Brain microvascular endothelial cell (primary cell): ENCODE data around the gene CAPS2.
"Not testable (repeated sequence)": the region's sequence is repeated elsewhere in the genome, so short reads cannot be mapped to it uniquely, and the experiment has no call there.

Source experiments
- DNase-seq: peaks from one replicate; pipeline ENCODE4 v3.0.0-alpha.2; 2020
- H3K27ac ChIP-seq: fragments of 250-450 bp; sonication (Bioruptor Pico); 2 replicates; pipeline ENCODE4 v1.5.1; 2020; ENCODE audit warnings: mild to moderate bottlenecking, moderate library complexity
- H3K27me3 ChIP-seq: fragments of 250-450 bp; sonication (Bioruptor Pico); replicated peaks from 2 replicates; pipeline ENCODE4 v1.5.1; 2020; ENCODE audit warnings: mild to moderate bottlenecking
- H3K36me3 ChIP-seq: fragments of 250-450 bp; sonication (Bioruptor Pico); replicated peaks from 2 replicates; pipeline ENCODE4 v1.5.1; 2020; ENCODE audit warnings: mild to moderate bottlenecking
- H3K4me3 ChIP-seq: 2 replicates; pipeline ENCODE4 v1.5.1; 2011; ENCODE audit warnings: low read depth, mild to moderate bottlenecking, control low read depth, low read length, moderate library complexity
- CTCF ChIP-seq: IDR thresholded peaks from 2 replicates; pipeline ENCODE4 v1.5.1; 2011; ENCODE audit warnings: low read depth, mild to moderate bottlenecking, moderate library complexity, low read length, control low read depth, inconsistent platforms; ENCODE audit errors: missing control alignments
- in situ Hi-C: cut with HindIII; loops from 2 replicates; pipeline ENCODE4 v1.10.0; 2017; ENCODE audit warnings: low sequenced_read_pairs, low pct_ligation_motif_present

CAPS2 gene

GRCh38 chr12:75361408-75361807, 31.3 kb upstream of the CAPS2 start:
- DNase-seq: no peak
- Histone ChIP-seq H3K36me3 (no peaks in the 10 kb centered on the region), H3K27me3 (no peaks in the 10 kb centered on the region), H3K4me3 (no peak overlapping the region), H3K27ac (no peak overlapping the region)
- in situ Hi-C loops: no loop called here
- no peak for TF ChIP-seq CTCF

GRCh38 chr12:75360920-75361319, 30.8 kb upstream of the CAPS2 start:
- in situ Hi-C loops: no loop called here
- DNase-seq: no peak
- no peak overlapping the region for H3K27ac ChIP-seq
- H3K4me3 ChIP-seq: no peak overlapping the region
- H3K27me3 ChIP-seq: no peaks in the 10 kb centered on the region
- no peak for TF ChIP-seq CTCF
- no peaks in the 10 kb centered on the region for H3K36me3 ChIP-seq

DNA sequence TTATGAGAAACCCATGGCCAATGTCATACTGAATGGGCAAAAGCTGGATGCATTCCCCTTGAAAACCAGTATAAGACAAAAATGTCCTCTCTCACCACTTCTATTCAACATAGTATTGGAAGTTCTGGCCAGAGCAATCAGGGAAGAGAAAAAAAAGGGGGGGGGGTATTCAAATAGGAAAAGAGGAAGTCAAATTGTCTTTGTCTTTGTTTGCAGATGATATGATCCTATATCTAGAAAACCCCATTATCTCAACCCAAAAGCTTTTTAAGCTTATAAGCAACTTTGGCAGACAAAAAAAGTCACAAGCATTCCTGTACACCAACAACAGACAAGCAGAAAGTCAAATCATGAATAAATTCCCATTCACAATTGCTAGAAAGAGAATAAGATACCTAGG, 23.9 kb upstream of the CAPS2 start:
- TF ChIP-seq CTCF: no peak
- H3K27ac ChIP-seq: no peak overlapping the region
- in situ Hi-C loops: no loop called here
- DNase-seq: no peak
- no peak overlapping the region for H3K4me3 ChIP-seq
- no peaks in the 10 kb centered on the region for H3K27me3 ChIP-seq
- no peaks in the 10 kb centered on the region for H3K36me3 ChIP-seq

- Histone ChIP-seq H3K4me3 (no peak overlapping the region), H3K27me3 (no peaks in the 10 kb centered on the region), H3K36me3 (no peaks in the 10 kb centered on the region), H3K27ac (no peak overlapping the region)
- no peak for TF ChIP-seq CTCF
- in situ Hi-C loops: no loop called here
- no peak for DNase-seq
These were observed 20.3 kb upstream of the CAPS2 start for GRCh38 chr12:75350413-75350812.

- no peak overlapping the region for H3K4me3 ChIP-seq
- DNase-seq: no peak
- in situ Hi-C loops: no loop called here
- H3K27me3 ChIP-seq: no peaks in the 10 kb centered on the region
- no peaks in the 10 kb centered on the region for H3K36me3 ChIP-seq
- H3K27ac ChIP-seq: no peak overlapping the region
- no peak for TF ChIP-seq CTCF
These were observed 19.8 kb upstream of the CAPS2 start for GRCh38 chr12:75349946-75350345.

GRCh38 chr12:75346215-75346614, 16.1 kb upstream of the CAPS2 start:
- H3K36me3 ChIP-seq, H3K4me3 ChIP-seq, DNase-seq, H3K27me3 ChIP-seq, H3K27ac ChIP-seq, in situ Hi-C loops: not testable (repeated sequence)
